ENCODE results near the gene UHMK1. TPM values are rescaled to one million over a fixed set of nuclear protein-coding genes. Genes with fewer than 3 reads are reported as not detected.

The UHMK1 gene
- total RNA-seq, 1 donor from 2014 or later, result 20.7 TPM

DNA sequence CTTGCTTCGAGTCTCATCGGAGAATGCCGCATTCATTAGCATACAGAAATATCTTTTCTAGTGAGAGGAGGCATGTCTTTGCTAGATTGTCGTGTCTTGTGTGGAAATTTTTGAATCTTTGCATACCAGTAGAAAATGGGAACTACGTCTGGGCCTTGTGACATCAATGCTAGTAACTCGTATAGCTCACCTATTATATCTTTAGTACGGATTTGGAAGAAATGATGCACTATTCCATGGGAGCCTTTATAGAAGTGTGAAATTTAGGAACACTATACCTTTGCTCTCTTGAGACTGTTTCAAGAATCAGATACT, 835 bp downstream of the UHMK1 start:
- no peak for DNase-seq
- no peaks in the 10 kb centered on the region for H3K9me3 ChIP-seq (replicated peaks)
- peak overlapping the region; percentile 95 for H3K27ac ChIP-seq (replicated peaks)
- H3K4me1 ChIP-seq, result peaks cover 45% of the 10 kb centered on the region
- TF ChIP-seq, protein P1, sequence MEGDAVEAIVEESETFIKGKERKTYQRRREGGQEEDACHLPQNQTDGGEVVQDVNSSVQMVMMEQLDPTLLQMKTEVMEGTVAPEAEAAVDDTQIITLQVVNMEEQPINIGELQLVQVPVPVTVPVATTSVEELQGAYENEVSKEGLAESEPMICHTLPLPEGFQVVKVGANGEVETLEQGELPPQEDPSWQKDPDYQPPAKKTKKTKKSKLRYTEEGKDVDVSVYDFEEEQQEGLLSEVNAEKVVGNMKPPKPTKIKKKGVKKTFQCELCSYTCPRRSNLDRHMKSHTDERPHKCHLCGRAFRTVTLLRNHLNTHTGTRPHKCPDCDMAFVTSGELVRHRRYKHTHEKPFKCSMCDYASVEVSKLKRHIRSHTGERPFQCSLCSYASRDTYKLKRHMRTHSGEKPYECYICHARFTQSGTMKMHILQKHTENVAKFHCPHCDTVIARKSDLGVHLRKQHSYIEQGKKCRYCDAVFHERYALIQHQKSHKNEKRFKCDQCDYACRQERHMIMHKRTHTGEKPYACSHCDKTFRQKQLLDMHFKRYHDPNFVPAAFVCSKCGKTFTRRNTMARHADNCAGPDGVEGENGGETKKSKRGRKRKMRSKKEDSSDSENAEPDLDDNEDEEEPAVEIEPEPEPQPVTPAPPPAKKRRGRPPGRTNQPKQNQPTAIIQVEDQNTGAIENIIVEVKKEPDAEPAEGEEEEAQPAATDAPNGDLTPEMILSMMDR (IDR thresholded peaks at IDR 0.05; ENCODE audit: borderline replicate concordance), result no peak
- H3K27me3 ChIP-seq (ENCODE audit: low read depth), result no peaks in the 10 kb centered on the region
- peaks cover 33% of the 10 kb centered on the region for H3K36me3 ChIP-seq
- peak overlapping the region; percentile 95 for H3K4me3 ChIP-seq
- intact Hi-C loops (cut with micrococcal nuclease), result no loop called here

DNA sequence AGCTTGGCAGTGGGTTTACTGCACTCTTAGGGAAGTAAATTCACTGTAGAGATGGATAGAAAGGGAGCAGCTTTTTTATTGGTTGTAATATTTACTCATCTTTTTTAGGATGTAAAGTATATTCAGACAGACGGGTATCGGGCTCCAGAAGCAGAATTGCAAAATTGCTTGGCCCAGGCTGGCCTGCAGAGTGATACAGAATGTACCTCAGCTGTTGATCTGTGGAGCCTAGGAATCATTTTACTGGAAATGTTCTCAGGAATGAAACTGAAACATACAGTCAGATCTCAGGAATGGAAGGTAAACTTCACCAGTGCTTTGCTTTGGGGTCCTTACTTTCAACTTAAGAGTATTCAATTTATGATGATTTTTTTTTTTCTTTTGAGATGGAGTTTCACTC, 3.2 kb downstream of the UHMK1 start:
- intact Hi-C loops (cut with micrococcal nuclease), result no loop called here
- H3K27ac ChIP-seq (replicated peaks), result no peak overlapping the region
- DNase-seq, result no peak
- no peak overlapping the region for H3K4me3 ChIP-seq
- TF ChIP-seq, protein P1 (IDR thresholded peaks at IDR 0.05; ENCODE audit: borderline replicate concordance), result no peak
- no peaks in the 10 kb centered on the region for H3K27me3 ChIP-seq (ENCODE audit: low read depth)
- no peaks in the 10 kb centered on the region for H3K9me3 ChIP-seq (replicated peaks)
- H3K4me1 ChIP-seq, result peaks cover 45% of the 10 kb centered on the region
- H3K36me3 ChIP-seq, result peaks cover 57% of the 10 kb centered on the region

DNA sequence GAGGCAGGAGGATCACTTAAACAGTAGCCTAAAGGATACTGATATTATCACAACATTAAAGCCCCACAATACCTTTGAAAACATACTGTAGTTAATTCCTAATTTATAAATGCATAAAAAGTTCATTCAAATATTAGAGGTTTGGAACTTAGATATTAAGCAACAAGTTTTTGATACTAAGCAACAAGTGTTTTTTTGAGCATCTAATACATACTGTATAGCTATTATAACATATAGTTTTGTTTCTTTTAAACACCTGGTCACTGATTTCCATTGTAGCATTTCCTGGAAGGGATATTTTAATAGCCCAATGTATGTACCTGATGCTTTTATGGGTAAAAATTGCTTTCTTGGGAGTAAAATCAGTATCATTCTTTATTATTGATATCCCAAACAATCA, 4.5 kb downstream of the UHMK1 start:
- Histone ChIP-seq H3K4me1 (peaks cover 42% of the 10 kb centered on the region), H3K27ac (replicated peaks) (no peak overlapping the region), H3K9me3 (replicated peaks) (no peaks in the 10 kb centered on the region), H3K36me3 (peaks cover 67% of the 10 kb centered on the region), H3K4me3 (no peak overlapping the region), H3K27me3 (ENCODE audit: low read depth) (no peaks in the 10 kb centered on the region)
- TF ChIP-seq, protein P1 (IDR thresholded peaks at IDR 0.05; ENCODE audit: borderline replicate concordance), result no peak
- DNase-seq, result no peak
- intact Hi-C loops (cut with micrococcal nuclease), result no loop called here

DNA sequence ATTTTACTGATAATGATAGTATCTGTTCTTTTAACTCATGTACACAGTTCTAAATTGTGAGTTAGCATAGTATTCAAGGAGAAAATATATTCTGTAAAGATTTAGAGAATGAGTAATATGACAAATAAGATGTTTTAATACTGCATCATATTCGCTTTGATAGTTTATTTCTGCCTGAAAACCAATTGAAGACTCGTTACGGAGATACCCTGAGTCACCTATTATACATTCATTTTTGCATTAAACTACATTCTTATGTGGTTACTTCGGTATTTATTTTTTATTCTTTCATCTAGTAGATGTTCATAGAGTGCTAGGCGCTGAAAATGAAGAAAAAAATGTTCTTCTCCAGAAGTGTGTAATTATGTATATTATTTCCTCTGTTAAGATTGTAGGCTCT, 5.3 kb downstream of the UHMK1 start:
- Histone ChIP-seq H3K9me3 (replicated peaks) (no peaks in the 10 kb centered on the region), H3K4me1 (peaks cover 35% of the 10 kb centered on the region), H3K4me3 (no peak overlapping the region), H3K27me3 (ENCODE audit: low read depth) (no peaks in the 10 kb centered on the region), H3K27ac (replicated peaks) (no peak overlapping the region), H3K36me3 (peaks cover 75% of the 10 kb centered on the region)
- intact Hi-C loops (cut with micrococcal nuclease), result no loop called here
- TF ChIP-seq, protein P1 (IDR thresholded peaks at IDR 0.05; ENCODE audit: borderline replicate concordance), result no peak
- no peak for DNase-seq

DNA sequence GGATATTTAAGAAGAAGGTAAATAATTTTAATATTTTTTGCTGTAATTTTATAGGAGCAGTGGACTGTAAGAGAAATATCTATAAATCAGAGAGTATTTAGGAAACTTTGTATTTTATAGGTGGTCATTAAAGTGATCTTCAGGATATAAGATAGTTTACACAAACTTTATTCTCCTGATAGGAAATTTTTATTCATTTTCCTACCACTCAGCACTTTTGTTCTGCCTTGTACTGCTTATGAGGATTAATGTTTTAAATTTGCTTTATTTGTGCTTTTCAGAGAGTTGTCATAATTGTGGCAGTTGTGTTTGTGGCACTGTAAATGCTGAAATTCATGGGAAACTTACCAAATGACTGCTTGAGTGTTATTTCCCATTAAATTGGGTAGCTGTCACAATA, 29.7 kb downstream of the UHMK1 start:
- no peak for DNase-seq
- H3K36me3 ChIP-seq, result peaks cover 45% of the 10 kb centered on the region
- H3K27me3 ChIP-seq (ENCODE audit: low read depth), result no peaks in the 10 kb centered on the region
- no peaks in the 10 kb centered on the region for H3K9me3 ChIP-seq (replicated peaks)
- H3K27ac ChIP-seq (replicated peaks), result no peak overlapping the region
- H3K4me3 ChIP-seq, result no peak overlapping the region
- TF ChIP-seq, protein P1 (IDR thresholded peaks at IDR 0.05; ENCODE audit: borderline replicate concordance), result no peak
- H3K4me1 ChIP-seq, result peaks cover 8% of the 10 kb centered on the region
- intact Hi-C loops (cut with micrococcal nuclease), result no loop called here

Data from left ventricle myocardium inferior (tissue), 1 donor.